Limb (tissue), 2 donors: ENCODE results near the gene SMYD1.
"Not testable (repeated sequence)": the region's sequence is repeated elsewhere in the genome, so short reads cannot be mapped to it uniquely, and the experiment has no call there.

Experiments used
- DNase-seq, 2 donors: peaks; one replicate each; pipeline ENCODE4 v3.0.0-alpha.2; 2016; ENCODE audit errors: extremely low spot score in 2 of 2

The SMYD1 gene

DNA sequence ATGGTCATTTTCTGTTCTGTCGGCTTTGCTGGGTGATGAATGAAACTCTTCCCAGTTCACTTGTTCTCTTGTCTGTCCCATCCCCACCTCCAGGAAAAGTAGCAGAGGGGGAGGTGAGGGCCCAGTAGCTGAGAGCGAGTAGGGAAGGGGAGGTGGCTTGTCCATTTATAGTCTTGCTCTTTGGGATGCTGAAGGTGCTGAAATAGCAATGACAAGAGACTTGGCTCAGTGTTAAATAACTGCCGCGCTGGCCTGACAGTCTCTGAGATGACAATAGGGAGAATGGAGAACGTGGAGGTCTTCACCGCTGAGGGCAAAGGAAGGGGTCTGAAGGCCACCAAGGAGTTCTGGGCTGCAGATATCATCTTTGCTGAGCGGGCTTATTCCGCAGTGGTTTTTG lies at the start of gene SMYD1:
Gene SMYD1, plus strand, starts transcription at position 228 of the 400 bp plus-strand sequence. Its CDS starts 40 bp downstream, at position 268.
- no peak for DNase-seq

DNA sequence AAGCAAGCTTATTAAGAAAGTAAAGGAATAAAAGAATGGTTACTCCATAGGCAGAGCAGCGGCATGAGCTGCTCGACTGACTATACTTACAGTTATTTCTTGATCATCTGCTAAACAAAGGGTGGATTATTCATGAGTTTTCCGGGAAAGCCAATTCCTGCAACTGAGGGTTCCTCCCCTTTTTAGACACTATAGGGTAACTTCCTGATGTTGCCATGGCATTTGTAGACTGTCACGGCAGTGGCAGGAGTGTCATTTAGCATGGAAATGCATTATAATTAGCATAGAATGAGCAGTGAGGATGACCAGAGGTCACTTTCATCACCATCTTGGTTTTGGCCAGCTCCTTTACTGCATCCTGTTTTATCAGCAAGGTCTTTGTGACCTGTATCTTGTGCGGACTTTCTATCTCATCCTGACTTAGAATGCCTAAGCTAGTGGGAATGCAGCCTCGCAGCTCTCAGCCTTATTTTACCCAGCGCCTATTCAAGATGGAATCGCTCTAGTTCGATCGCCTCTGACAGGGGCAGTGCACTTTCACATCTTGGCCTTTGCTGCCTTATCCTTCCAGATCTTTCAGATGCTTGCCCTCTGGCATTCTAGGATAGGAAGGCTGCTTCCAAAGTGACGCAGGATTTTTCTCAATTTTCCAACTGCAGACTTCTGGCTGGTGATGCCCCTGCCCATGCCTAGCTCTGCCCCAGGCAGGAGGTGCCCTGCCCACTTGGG lies 49.4 kb upstream of the SMYD1 start:
- DNase-seq, result not testable (repeated sequence)

- no peak for DNase-seq
Observed at GRCh38 chr2:88018909-88019308, 48.7 kb upstream of the SMYD1 start.

DNA sequence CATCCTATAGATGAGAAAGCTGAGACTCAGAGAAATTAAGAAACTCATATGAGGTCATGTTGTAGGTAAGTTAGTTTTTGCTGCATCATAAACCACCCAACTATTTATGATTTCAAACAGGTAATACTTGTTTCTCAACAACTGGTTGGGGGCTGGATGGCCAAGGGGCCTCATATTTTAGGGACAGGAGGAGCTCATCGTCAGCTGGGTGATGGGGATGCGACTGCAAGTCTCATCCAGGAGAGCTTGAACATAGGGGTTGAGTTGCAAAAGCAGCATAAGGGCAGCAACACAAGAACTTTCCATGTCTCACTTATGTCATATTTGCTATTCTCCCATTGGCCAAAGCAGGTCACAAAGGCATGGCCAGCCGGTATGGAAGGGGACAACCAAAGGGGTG lies 47.6 kb upstream of the SMYD1 start:
- no peak for DNase-seq

GRCh38 chr2:88022669-88022921 lies 45.0 kb upstream of the SMYD1 start:
- no peak for DNase-seq

GRCh38 chr2:88024509-88024908 lies 43.1 kb upstream of the SMYD1 start:
- no peak for DNase-seq

GRCh38 chr2:88027697-88028389 lies 39.8 kb upstream of the SMYD1 start:
- no peak for DNase-seq

DNA sequence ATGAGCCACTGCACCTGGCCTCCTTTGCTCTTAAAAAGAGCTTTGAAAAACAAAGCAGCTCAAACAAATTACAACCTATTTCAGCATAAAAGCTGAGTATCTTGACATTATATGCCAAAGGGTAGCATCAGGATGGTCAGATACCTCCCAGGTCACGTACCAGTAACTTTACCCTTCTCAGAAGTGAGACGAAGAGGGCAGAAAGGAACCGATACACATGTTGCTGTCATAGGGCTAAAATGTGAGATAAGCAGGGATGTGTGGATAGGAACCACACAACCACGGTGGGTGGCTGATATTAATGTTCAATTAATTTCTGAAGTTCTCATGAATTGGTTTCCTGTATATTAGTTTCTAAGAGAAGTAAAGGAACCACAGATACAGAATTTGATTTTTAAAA lies 38.7 kb upstream of the SMYD1 start:
- no peak for DNase-seq

DNA sequence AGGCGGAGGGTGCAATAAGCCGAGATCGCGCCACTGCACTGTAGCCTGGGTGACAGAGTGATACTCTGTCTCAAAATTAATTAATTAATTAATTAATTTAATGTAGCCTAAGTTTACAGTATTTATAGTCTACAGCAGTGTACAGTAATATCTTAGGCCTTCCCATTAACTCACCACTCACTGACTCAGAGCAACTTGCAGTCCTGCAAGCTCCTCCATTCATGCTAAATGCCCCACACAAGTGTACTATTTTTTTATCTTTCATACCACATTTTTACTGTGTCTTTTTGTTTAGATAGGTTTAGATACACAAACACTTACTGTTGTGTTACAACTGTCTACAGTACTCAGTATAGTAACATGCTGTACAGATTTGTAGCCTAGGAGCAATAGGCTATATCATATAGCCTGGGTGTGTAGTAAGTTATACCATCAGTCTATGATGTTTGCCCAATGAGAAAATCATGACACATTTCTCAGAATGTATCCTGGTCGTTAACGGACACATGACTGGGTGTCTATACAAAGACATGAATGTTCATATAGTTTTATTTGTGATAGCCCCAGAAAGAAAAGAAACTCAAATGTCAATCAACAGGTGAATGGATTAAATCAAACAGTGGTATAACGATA lies 35.4 kb upstream of the SMYD1 start:
- no peak for DNase-seq

GRCh38 chr2:88036182-88036581 lies 31.4 kb upstream of the SMYD1 start:
- no peak for DNase-seq

DNA sequence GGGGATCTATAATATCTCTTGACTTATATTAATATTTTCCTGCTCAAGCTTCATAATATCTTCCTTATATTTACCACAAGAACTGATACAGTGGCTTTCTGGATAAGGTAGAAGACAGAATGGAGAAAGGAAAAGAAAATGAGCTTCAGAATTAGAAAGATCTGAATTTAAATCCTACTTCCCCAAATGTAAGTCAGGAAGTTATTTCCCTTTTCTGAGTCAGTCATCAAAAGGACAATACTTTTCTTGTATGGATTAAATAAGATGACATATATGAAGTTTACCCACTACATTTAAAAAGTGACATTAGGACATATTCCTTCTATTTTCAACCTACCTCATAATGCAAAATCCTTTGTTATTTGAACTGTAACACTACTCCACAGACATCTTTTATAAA lies 31.0 kb upstream of the SMYD1 start:
- no peak for DNase-seq

- DNase-seq, result no peak
Observed at GRCh38 chr2:88038263-88039105, 29.1 kb upstream of the SMYD1 start.

GRCh38 chr2:88042476-88042875 lies 25.1 kb upstream of the SMYD1 start:
- DNase-seq, result no peak

- DNase-seq, result not testable (repeated sequence)
Observed at GRCh38 chr2:88045561-88045960, 22.1 kb upstream of the SMYD1 start.

DNA sequence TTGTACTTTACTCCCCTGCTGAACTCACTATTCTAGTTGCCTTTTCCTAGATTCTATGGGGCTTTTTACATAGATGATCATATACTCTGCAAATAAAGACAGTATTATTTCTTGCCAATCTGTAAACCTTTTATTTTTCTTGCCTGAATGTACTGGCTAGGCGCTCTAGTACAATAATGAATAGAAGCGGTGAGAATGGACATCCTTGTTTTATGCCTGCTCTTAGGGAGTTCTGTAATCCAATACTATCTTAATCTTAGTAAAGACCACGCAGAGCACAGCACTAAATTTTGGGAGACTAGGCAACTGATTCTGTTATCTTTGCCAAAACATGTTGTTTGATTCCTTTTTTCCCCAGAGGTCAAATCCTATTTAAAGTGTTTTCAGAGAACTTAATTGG lies 19.1 kb upstream of the SMYD1 start:
- no peak for DNase-seq

GRCh38 chr2:88049622-88050021 lies 18.0 kb upstream of the SMYD1 start:
- no peak for DNase-seq

- DNase-seq, result no peak
Observed at GRCh38 chr2:88051792-88052191, 15.8 kb upstream of the SMYD1 start.

DNA sequence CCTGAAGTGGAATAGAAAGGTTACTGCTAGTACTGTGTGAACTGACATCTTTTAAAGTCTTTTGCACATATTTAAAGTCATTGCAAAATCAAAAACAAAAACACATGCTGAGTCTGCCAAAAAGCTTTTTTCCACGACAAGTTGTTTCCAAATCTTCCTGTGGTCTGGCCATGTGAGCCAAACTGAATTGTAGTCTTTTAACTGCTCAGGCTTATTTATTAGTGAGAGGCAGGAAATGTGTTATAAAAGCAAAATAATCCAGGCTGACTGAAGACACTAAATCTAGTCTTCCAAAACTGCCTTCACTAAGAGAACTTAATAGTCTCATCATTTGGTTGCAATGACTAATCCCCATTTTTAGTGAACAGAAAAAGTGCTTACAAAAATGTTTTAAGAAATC lies 14.3 kb upstream of the SMYD1 start:
- no peak for DNase-seq

- no peak for DNase-seq
Observed at GRCh38 chr2:88053934-88054781, 13.5 kb upstream of the SMYD1 start.

- DNase-seq, result peak in 1 of 2 donors; percentile 44
Observed at GRCh38 chr2:88054782-88055370, 12.7 kb upstream of the SMYD1 start.
